ENCODE data around the gene SGPL1.

Gene SGPL1

DNA sequence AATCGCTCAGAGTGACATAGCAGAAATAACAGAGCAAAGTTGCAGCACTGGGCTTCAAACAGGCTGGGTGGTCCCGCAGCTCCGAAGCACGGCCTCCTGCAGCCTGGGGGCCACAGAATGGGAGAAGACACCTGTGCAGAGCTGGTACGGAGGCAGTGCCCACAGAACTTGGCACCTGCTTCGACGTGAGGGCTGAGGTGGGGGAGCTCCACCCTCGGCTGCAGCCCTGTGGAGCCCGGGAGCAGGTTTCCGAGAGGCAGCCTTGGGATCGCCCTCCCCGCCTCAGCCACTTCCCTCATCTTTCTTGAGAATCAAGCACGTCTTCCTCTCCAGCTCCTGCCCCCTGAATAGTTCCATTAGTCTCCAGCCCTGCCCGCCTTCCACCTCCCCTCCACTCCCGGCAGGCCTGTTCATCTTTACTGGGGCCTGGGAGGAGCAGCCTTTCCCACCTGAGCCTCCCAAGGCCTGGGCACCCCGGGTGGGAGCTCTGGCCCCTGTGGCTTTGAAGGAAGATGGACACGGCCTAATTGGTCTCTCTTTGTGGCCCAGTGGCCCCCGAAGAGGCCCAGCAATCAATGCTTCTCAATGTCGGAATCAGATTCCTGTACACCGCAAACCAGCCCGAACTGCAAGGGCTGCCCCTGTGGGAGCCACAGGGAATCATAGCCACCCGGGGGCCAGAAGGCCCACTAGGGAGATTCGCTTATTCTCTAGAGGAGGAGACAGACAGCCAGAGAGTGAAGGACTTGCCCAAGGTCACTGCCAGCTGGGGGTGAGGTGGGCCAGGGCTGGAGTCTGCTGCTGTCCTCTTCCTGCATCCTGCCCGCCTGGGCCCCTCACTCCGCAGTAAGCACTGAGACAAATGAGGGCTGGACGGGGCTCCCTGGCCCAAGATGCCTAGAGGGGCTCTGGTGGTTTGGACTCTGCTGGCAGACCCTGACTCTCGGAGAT, 89.6 kb downstream of the SGPL1 start:
- no peaks in the 10 kb centered on the region for H3K9me3 ChIP-seq (replicated peaks in 1 of 2; ENCODE audit: control insufficient read depth in 2 of 2, insufficient read depth in 1 of 2, low read depth in 1 of 2, low read length in 2 of 2)

DNA sequence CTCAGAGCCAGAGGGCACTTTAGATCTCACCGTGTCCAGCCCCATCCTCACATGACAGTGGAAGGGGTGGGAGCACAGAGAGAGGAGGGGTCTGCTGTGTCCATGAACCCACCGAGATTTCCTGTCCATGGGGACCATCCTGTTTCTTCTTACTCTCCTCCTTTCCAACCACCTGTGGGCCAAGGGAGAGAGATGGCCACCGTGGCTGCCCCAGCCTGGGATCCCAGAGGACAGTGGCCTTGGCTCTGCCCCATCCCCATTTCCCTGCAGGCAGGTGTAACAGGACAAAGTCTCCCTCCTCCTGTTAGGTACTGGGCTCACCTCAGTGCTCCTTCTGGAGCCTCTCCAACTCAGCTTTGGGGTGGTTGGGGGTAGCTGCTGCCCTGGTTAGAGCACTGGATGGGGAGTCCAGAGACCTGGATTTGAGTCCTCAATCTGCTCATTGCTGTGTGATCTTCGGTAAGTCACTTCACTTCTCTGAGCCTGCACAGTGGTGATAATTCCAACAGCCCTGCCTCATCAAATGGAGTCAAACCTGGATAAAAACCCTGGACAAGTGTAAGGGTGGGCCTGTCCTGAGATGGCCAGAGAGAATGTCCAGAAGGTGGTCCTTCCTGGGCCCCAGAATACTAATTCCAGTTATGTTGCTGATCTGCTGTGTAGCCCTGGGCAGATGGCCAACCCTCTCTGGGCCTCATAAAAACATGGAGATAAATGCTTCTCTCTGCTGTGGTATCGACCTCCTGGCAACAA, 90.5 kb downstream of the SGPL1 start:
- no peak overlapping the region for H3K14ac ChIP-seq (ENCODE audit: low read length)
- H3K27ac ChIP-seq (replicated peaks; ENCODE audit: low read length): no peak overlapping the region
- WGBS, 2 donors (ENCODE audit: extremely low coverage in 2 of 2, insufficient read length in 2 of 2, insufficient replicate concordance in 1 of 2): no CpG with 5 or more reads among the region's 5 CpGs

More for the DNA sequence above, 89.6 kb downstream of the SGPL1 start:
- H2BK5ac ChIP-seq (ENCODE audit: low read length): no peak overlapping the region
- WGBS, 2 donors (ENCODE audit: extremely low coverage in 2 of 2, insufficient read length in 2 of 2, insufficient replicate concordance in 1 of 2): no CpG with 5 or more reads among the region's 27 CpGs
- H3K4me2 ChIP-seq (ENCODE audit: insufficient read depth, low read length, poor library complexity, severe bottlenecking): no peak overlapping the region
- H3K4me3 ChIP-seq (ENCODE audit: low read length in 2 of 2): no peak overlapping the region
- no peak overlapping the region for H3K23ac ChIP-seq (ENCODE audit: low read depth, low read length, poor library complexity)
- H3K4ac ChIP-seq (ENCODE audit: low read length): no peak overlapping the region
- DNase-seq (ENCODE audit: low spot score): no peak
- no peaks in the 10 kb centered on the region for H3K36me3 ChIP-seq (replicated peaks in 1 of 2; ENCODE audit: control insufficient read depth in 2 of 2, insufficient read depth in 2 of 2, low read length in 2 of 2)
- no peak overlapping the region for H3K9ac ChIP-seq (ENCODE audit: low read depth, low read length, poor library complexity)
- H2AFZ ChIP-seq (ENCODE audit: low read length): no peak overlapping the region
- H3K18ac ChIP-seq (ENCODE audit: low read length): peak overlapping the region; percentile 11
- H3K14ac ChIP-seq (ENCODE audit: low read length): no peak overlapping the region
- peaks cover 0 to 44% (median 0%) of the 10 kb centered on the region in 3 experiments for H3K27me3 ChIP-seq (ENCODE audit: control insufficient read depth in 3 of 3, insufficient read depth in 3 of 3, low read depth in 1 of 3, low read length in 3 of 3)
- H3K27ac ChIP-seq (replicated peaks; ENCODE audit: low read length): no peak overlapping the region
- no peaks in the 10 kb centered on the region for H3K79me1 ChIP-seq (ENCODE audit: low read depth, low read length)
- H4K8ac ChIP-seq (ENCODE audit: low read depth, low read length): no peak overlapping the region
- no peak overlapping the region for H2AK5ac ChIP-seq (ENCODE audit: low read depth, low read length)
- peaks cover 0 to 4% of the 10 kb centered on the region in 2 donors for H3K4me1 ChIP-seq (ENCODE audit: control insufficient read depth in 2 of 2, insufficient read depth in 1 of 2, low read depth in 1 of 2, low read length in 2 of 2)
- no peak overlapping the region for H2BK15ac ChIP-seq (ENCODE audit: low read length)
- H4K91ac ChIP-seq (ENCODE audit: low read depth, low read length, poor library complexity): no peak overlapping the region
- no peak overlapping the region for H2BK12ac ChIP-seq (ENCODE audit: low read length)
- no peak overlapping the region for H2BK120ac ChIP-seq (ENCODE audit: low read depth, low read length)

DNA sequence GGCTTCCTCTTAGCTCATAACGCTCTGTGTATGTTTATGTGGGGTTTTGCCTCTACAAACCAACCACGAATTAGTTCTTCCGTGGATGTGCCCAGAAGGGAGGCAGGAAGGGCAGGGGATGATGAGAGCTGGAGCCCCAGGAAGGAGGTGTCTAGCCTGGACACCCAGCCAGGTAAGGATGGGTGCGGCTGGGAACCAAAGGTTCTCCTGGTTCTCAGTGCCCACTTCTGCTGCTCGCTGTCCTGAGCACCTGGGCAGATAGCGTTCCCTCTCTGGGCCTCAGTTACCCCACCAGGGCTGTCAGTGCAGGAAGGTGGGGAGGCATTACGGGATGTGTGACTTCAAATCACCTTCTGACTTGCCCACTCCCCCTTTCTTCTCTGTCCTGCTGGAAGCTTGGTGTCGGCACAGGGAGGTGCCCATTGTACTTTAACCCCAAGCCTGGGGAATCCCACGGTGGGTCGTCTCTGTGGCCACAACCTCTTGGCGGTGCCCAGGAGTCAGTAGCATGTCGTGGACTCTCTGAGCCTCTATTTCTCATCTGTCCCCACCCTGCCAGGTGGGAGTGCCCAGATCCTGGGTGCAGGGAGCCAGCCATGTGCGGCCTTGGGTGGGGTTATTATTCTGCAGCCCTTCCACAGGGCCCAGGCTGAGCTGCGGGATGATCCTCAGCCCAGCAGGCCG, 91.3 kb downstream of the SGPL1 start:
- Histone ChIP-seq H2BK12ac (ENCODE audit: low read length) (no peak overlapping the region), H3K9me3 (replicated peaks in 1 of 2; ENCODE audit: control insufficient read depth in 2 of 2, insufficient read depth in 1 of 2, low read depth in 1 of 2, low read length in 2 of 2) (no peaks in the 10 kb centered on the region), H4K8ac (ENCODE audit: low read depth, low read length) (no peak overlapping the region), H3K79me1 (ENCODE audit: low read depth, low read length) (no peaks in the 10 kb centered on the region), H2BK15ac (ENCODE audit: low read length) (no peak overlapping the region), H2BK5ac (ENCODE audit: low read length) (peak overlapping the region; percentile 10), H3K27ac (replicated peaks; ENCODE audit: low read length) (no peak overlapping the region), H4K91ac (ENCODE audit: low read depth, low read length, poor library complexity) (no peak overlapping the region), H3K27me3 (ENCODE audit: control insufficient read depth in 3 of 3, insufficient read depth in 3 of 3, low read depth in 1 of 3, low read length in 3 of 3) (peaks cover 0 to 33% (median 0%) of the 10 kb centered on the region in 3 experiments), H3K36me3 (replicated peaks in 1 of 2; ENCODE audit: control insufficient read depth in 2 of 2, insufficient read depth in 2 of 2, low read length in 2 of 2) (no peaks in the 10 kb centered on the region), H3K4me1 (ENCODE audit: control insufficient read depth in 2 of 2, insufficient read depth in 1 of 2, low read depth in 1 of 2, low read length in 2 of 2) (peaks cover 0 to 4% of the 10 kb centered on the region in 2 donors), H2BK120ac (ENCODE audit: low read depth, low read length) (no peak overlapping the region), H3K4me3 (ENCODE audit: low read length in 2 of 2) (no peak overlapping the region), H2AK5ac (ENCODE audit: low read depth, low read length) (peak overlapping the region; percentile 22), H3K4me2 (ENCODE audit: insufficient read depth, low read length, poor library complexity, severe bottlenecking) (no peak overlapping the region), H2AFZ (ENCODE audit: low read length) (no peak overlapping the region), H3K9ac (ENCODE audit: low read depth, low read length, poor library complexity) (no peak overlapping the region), H3K18ac (ENCODE audit: low read length) (peak overlapping the region; percentile 42), H3K4ac (ENCODE audit: low read length) (no peak overlapping the region), H3K23ac (ENCODE audit: low read depth, low read length, poor library complexity) (no peak overlapping the region), H3K14ac (ENCODE audit: low read length) (no peak overlapping the region)
- DNase-seq (ENCODE audit: low spot score): no peak
- no CpG with 5 or more reads among the region's 15 CpGs for WGBS, 2 donors (ENCODE audit: extremely low coverage in 2 of 2, insufficient read length in 2 of 2, insufficient replicate concordance in 1 of 2)

More for the DNA sequence above, 90.5 kb downstream of the SGPL1 start:
- DNase-seq (ENCODE audit: low spot score): no peak
- H4K8ac ChIP-seq (ENCODE audit: low read depth, low read length): no peak overlapping the region
- no peaks in the 10 kb centered on the region for H3K9me3 ChIP-seq (replicated peaks in 1 of 2; ENCODE audit: control insufficient read depth in 2 of 2, insufficient read depth in 1 of 2, low read depth in 1 of 2, low read length in 2 of 2)
- no peaks in the 10 kb centered on the region for H3K36me3 ChIP-seq (replicated peaks in 1 of 2; ENCODE audit: control insufficient read depth in 2 of 2, insufficient read depth in 2 of 2, low read length in 2 of 2)
- no peak overlapping the region for H2AFZ ChIP-seq (ENCODE audit: low read length)
- H3K79me1 ChIP-seq (ENCODE audit: low read depth, low read length): no peaks in the 10 kb centered on the region
- no peak overlapping the region for H2BK12ac ChIP-seq (ENCODE audit: low read length)
- no peak overlapping the region for H4K91ac ChIP-seq (ENCODE audit: low read depth, low read length, poor library complexity)
- H2BK120ac ChIP-seq (ENCODE audit: low read depth, low read length): no peak overlapping the region
- H3K4ac ChIP-seq (ENCODE audit: low read length): no peak overlapping the region
- no peak overlapping the region for H3K23ac ChIP-seq (ENCODE audit: low read depth, low read length, poor library complexity)
- no peak overlapping the region for H3K18ac ChIP-seq (ENCODE audit: low read length)
- no peak overlapping the region for H2AK5ac ChIP-seq (ENCODE audit: low read depth, low read length)
- no peak overlapping the region for H3K4me3 ChIP-seq (ENCODE audit: low read length in 2 of 2)
- no peak overlapping the region for H2BK15ac ChIP-seq (ENCODE audit: low read length)
- no peak overlapping the region for H3K9ac ChIP-seq (ENCODE audit: low read depth, low read length, poor library complexity)
- peaks cover 0 to 35% (median 0%) of the 10 kb centered on the region in 3 experiments for H3K27me3 ChIP-seq (ENCODE audit: control insufficient read depth in 3 of 3, insufficient read depth in 3 of 3, low read depth in 1 of 3, low read length in 3 of 3)
- peaks cover 0 to 4% of the 10 kb centered on the region in 2 donors for H3K4me1 ChIP-seq (ENCODE audit: control insufficient read depth in 2 of 2, insufficient read depth in 1 of 2, low read depth in 1 of 2, low read length in 2 of 2)
- H2BK5ac ChIP-seq (ENCODE audit: low read length): no peak overlapping the region
- H3K4me2 ChIP-seq (ENCODE audit: insufficient read depth, low read length, poor library complexity, severe bottlenecking): no peak overlapping the region
